BLaER1 treated with 17β-estradiol and CSF1 and Interleukin-3, amounts not matched to agents 10 nM and 100 nM (cell line): ENCODE results near the gene DOCK10.

Experiments
- H3K27ac ChIP-seq, 11 experiments: shearing (Covaris generic); formaldehyde crosslinking; 2 replicates each; pipeline ENCODE4 v1.8.1; 2022
- H3K27me3 ChIP-seq, 11 experiments: shearing (Covaris generic); formaldehyde crosslinking; 2 replicates each; pipeline ENCODE4 v1.8.1; 2022
- H3K36me3 ChIP-seq, 11 experiments: shearing (Covaris generic); formaldehyde crosslinking; 2 replicates each; pipeline ENCODE4 v1.8.1; 2022
- H3K4me1 ChIP-seq, 10 experiments: shearing (Covaris generic); formaldehyde crosslinking; 2 replicates each; pipeline ENCODE4 v1.8.1; 2022
- H3K4me2 ChIP-seq, 11 experiments: shearing (Covaris generic); formaldehyde crosslinking; 2 replicates each; pipeline ENCODE4 v1.8.1; 2022
- H3K4me3 ChIP-seq, 10 experiments: shearing (Covaris generic); formaldehyde crosslinking; 2 replicates each; pipeline ENCODE4 v1.8.1; 2022
- H3K9ac ChIP-seq, 11 experiments: shearing (Covaris generic); formaldehyde crosslinking; 2 replicates each; pipeline ENCODE4 v1.8.1; 2022
- H3K9me3 ChIP-seq, 11 experiments: shearing (Covaris generic); formaldehyde crosslinking; replicated peaks in 1 of 11; 2 replicates each; pipeline ENCODE4 v1.8.1; 2022
- H4K20me1 ChIP-seq, 11 experiments: shearing (Covaris generic); formaldehyde crosslinking; 2 replicates each; pipeline ENCODE4 v1.8.1; 2022
- Cebpa-rat ChIP-seq, 11 experiments: shearing (Covaris generic); IDR thresholded peaks; 2 replicates each; pipeline ENCODE4 v1.8.1; 2022

Gene DOCK10

DNA sequence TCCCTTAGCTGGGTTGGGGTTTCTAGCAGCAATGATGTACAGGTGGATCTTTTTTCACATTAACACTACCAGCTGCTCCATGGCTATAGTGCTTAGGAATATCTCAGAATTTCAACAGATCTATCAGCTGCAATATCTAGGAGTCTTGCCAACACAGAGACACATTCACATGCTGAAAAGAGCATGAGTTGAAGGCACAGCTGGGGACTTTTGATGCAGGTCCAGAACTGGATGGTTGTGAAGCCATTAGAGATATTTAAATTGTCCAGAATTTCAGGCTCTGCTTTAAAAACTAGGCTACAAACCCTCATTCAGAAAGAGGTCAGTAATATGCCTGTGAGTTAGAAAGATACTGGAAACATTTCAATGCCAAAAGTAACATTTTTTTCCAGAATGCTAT, 203.9 kb downstream of the DOCK10 start:
- H3K4me3 ChIP-seq, result no peak overlapping the region

DNA sequence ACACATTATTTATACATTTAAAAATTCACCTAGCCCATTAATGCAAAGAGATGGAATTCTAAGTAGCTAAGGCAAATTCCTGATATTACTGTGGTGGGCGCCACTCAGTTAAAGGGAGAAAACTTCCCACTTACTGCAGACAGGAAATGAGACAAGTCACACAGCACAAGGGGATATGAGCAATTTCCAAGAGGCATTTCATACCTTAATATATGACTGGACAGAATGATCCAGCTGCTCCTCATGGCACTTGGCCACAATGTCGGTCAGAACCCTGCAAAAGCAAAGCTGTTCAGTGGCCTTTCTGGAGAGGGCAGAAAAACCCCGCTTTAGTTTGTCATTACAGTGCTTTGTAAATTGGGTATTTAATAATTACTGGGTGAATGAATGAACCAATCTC, 204.7 kb downstream of the DOCK10 start:
- H3K9ac ChIP-seq, result no peak overlapping the region
- no peak overlapping the region for H3K4me3 ChIP-seq
- TF ChIP-seq Cebpa-rat (IDR thresholded peaks at IDR 0.05), result no peak
- no peak overlapping the region for H3K4me2 ChIP-seq
- no peaks in the 10 kb centered on the region for H3K27me3 ChIP-seq
- no peak overlapping the region for H3K27ac ChIP-seq
- H3K4me1 ChIP-seq, result no peaks in the 10 kb centered on the region
- peaks cover 0 to 9% (median 0%) of the 10 kb centered on the region in 11 experiments; a peak in 2 of 22 replicates for H3K9me3 ChIP-seq
- H4K20me1 ChIP-seq, result peaks cover 0 to 2% (median 0%) of the 10 kb centered on the region in 11 experiments; a peak in 1 of 22 replicates
- peaks cover 97 to 100% (median 100%) of the 10 kb centered on the region in 11 experiments for H3K36me3 ChIP-seq

More for the DNA sequence above, 203.9 kb downstream of the DOCK10 start:
- Histone ChIP-seq H3K27ac (no peak overlapping the region), H3K27me3 (no peaks in the 10 kb centered on the region), H3K9ac (no peak overlapping the region), H3K4me2 (no peak overlapping the region), H3K4me1 (no peaks in the 10 kb centered on the region), H3K9me3 (peaks cover 0 to 9% (median 0%) of the 10 kb centered on the region in 11 experiments; a peak in 2 of 22 replicates), H4K20me1 (no peaks in the 10 kb centered on the region; a peak in 1 of 22 replicates), H3K36me3 (peaks cover 97 to 100% (median 100%) of the 10 kb centered on the region in 11 experiments)
- TF ChIP-seq Cebpa-rat (IDR thresholded peaks at IDR 0.05), result no peak

DNA sequence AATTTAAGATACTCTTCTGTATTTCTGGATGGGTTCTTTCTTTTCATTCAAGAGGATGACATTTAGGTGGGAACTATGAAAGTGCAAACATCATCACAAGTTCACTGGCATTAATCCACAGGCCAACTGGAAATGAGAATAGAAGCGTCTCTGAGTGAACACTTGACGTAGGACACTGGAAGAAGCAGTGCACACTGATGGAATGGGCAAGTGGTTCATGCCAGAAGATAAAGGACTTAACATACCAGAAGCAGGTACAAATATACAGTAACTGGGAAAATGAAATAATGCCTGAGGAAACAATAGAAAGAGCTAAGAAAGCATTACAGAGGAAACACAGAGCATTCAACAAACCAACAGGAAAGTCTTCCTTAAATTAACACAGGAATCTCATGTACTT, 205.2 kb downstream of the DOCK10 start:
- H3K36me3 ChIP-seq, result peaks cover 97 to 100% (median 100%) of the 10 kb centered on the region in 11 experiments
- no peak overlapping the region for H3K9ac ChIP-seq
- no peak overlapping the region for H3K4me3 ChIP-seq
- H4K20me1 ChIP-seq, result peaks cover 0 to 3% (median 0%) of the 10 kb centered on the region in 11 experiments; a peak in 2 of 22 replicates
- H3K27ac ChIP-seq, result no peak overlapping the region
- H3K4me2 ChIP-seq, result no peak overlapping the region
- peaks cover 0 to 6% (median 0%) of the 10 kb centered on the region in 11 experiments; a peak in 2 of 22 replicates for H3K9me3 ChIP-seq
- H3K4me1 ChIP-seq, result no peaks in the 10 kb centered on the region
- TF ChIP-seq Cebpa-rat (IDR thresholded peaks at IDR 0.05), result no peak
- no peaks in the 10 kb centered on the region for H3K27me3 ChIP-seq

DNA sequence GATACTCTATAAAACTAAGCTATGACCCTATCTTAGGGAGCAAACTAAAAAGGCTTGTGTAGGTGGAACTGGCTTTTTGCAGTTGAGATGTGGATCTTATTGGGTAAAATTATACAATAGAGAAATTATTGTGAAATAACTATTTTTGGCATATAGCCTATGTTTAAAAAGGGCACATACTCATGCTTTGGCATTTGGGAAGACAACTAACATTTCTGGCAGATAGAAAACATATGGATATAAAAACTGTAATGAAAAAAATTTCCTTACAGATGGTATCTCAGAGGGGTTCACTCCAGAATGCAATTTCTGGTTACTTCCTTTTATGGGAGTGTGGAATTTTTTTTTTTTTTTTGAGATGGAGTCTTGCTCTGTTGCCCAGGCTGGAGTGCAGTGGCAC, 206.0 kb downstream of the DOCK10 start:
- Histone ChIP-seq H3K9ac (no peak overlapping the region), H3K4me1 (no peaks in the 10 kb centered on the region), H3K4me2 (no peak overlapping the region), H3K4me3 (no peak overlapping the region), H4K20me1 (peaks cover 0 to 9% (median 0%) of the 10 kb centered on the region in 11 experiments; a peak in 2 of 22 replicates), H3K9me3 (peaks cover 0 to 6% (median 0%) of the 10 kb centered on the region in 11 experiments; a peak in 2 of 22 replicates), H3K27ac (no peak overlapping the region), H3K36me3 (peaks cover 97 to 100% (median 100%) of the 10 kb centered on the region in 11 experiments), H3K27me3 (no peaks in the 10 kb centered on the region)
- TF ChIP-seq Cebpa-rat (IDR thresholded peaks at IDR 0.05), result no peak

DNA sequence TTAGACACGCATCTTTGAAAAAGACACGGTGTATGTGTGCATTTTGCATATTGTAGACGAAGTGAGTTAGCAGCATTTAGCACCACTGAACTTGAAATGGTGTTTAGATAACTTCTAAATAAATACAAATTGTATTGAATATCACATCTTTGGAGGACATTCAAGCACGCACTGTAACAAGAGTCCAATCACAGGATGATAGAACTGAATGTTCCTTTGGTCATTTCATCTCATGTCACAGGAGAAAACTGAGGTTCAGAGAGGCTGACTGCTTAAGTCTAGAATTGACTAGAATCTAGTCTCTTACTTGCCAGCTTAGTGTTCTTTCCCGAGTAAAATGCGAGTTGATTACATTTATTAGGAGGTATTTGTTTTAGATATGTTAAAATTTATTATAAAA, 206.9 kb downstream of the DOCK10 start:
- TF ChIP-seq Cebpa-rat (IDR thresholded peaks at IDR 0.05), result no peak
- H3K27ac ChIP-seq, result no peak overlapping the region
- H3K4me2 ChIP-seq, result no peak overlapping the region
- no peak overlapping the region for H3K9ac ChIP-seq
- no peak overlapping the region for H3K4me3 ChIP-seq
- no peaks in the 10 kb centered on the region for H3K9me3 ChIP-seq
- peaks cover 95 to 100% (median 99%) of the 10 kb centered on the region in 11 experiments for H3K36me3 ChIP-seq
- peaks cover 0 to 9% (median 0%) of the 10 kb centered on the region in 11 experiments; a peak in 2 of 22 replicates for H4K20me1 ChIP-seq
- H3K27me3 ChIP-seq, result no peaks in the 10 kb centered on the region
- no peaks in the 10 kb centered on the region for H3K4me1 ChIP-seq

DNA sequence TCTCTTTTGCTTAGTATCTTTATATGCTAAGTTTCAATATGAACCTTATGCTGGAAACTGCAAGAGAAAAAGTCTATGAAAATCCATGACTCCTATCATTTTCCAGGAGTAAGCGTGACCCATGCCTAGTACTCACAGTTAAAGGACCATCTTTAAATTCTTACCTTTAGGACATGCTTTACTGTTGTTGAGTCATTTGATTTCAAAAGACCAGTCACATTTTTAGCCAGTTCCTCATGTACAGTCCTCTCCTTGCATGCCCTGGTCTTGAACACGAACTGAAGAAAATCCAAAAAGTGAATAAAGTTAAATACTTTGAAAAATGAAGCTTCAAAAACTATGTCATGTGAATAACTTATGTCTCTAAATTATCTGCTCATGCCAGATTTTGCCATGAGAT, 208.3 kb downstream of the DOCK10 start:
- Histone ChIP-seq H3K36me3 (peaks cover 95 to 100% (median 99%) of the 10 kb centered on the region in 11 experiments), H3K27ac (no peak overlapping the region), H4K20me1 (peaks cover 0 to 9% (median 0%) of the 10 kb centered on the region in 11 experiments; a peak in 2 of 22 replicates), H3K9ac (no peak overlapping the region), H3K4me3 (no peak overlapping the region), H3K27me3 (no peaks in the 10 kb centered on the region), H3K4me1 (no peaks in the 10 kb centered on the region), H3K9me3 (no peaks in the 10 kb centered on the region), H3K4me2 (no peak overlapping the region)
- TF ChIP-seq Cebpa-rat (IDR thresholded peaks at IDR 0.05), result no peak

DNA sequence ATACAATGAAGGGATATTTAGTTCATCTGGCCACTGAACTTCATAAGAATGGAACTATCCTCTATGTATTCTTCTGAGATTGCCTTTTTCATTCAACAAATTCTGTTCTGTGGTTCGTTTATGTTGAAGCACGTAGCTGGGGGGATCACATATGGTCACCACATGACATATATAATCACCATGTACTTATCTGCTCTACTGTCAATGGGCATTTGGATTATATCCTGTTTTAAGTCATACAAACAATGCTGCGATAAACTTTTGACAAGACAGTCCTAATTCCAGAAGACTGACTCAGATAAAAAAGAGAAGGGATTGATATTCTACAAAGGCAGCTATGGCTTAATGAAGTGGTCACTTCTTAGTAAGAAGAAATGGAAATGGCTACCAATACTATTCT, 210.1 kb downstream of the DOCK10 start:
- H3K36me3 ChIP-seq, result peaks cover 95 to 100% (median 99%) of the 10 kb centered on the region in 11 experiments

DNA sequence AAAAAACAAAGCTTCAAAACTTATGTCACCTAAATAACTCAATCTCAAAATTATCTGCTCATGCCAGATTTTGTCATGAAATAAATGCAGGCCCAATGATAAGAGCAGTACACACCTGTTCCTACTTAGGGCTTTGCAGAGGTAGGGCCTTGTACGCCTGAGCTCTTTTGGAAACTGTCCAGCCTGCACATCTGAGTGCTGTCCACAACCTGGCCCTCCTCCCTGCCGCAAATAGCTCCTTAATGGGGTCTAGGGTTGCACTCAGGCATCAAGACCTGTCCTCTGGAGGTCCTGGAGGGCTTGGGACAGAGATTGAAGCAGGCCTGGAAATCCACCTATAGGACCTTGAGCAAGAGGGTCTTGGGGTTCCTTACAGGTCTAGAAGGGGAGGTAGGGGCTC, 210.7 kb downstream of the DOCK10 start:
- Histone ChIP-seq H3K27ac (no peak overlapping the region), H3K36me3 (peaks cover 98 to 100% (median 100%) of the 10 kb centered on the region in 11 experiments), H3K9me3 (no peaks in the 10 kb centered on the region), H3K4me3 (no peak overlapping the region), H3K27me3 (no peaks in the 10 kb centered on the region), H3K9ac (no peak overlapping the region), H3K4me2 (no peak overlapping the region), H3K4me1 (no peaks in the 10 kb centered on the region), H4K20me1 (peaks cover 0 to 9% (median 0%) of the 10 kb centered on the region in 11 experiments; a peak in 2 of 22 replicates)
- TF ChIP-seq Cebpa-rat (IDR thresholded peaks at IDR 0.05), result no peak

More for the DNA sequence above, 210.1 kb downstream of the DOCK10 start:
- H3K4me1 ChIP-seq, result no peaks in the 10 kb centered on the region
- no peak overlapping the region for H3K9ac ChIP-seq
- no peak overlapping the region for H3K4me3 ChIP-seq
- no peaks in the 10 kb centered on the region for H3K9me3 ChIP-seq
- no peak for TF ChIP-seq Cebpa-rat (IDR thresholded peaks at IDR 0.05)
- H3K27ac ChIP-seq, result no peak overlapping the region
- H4K20me1 ChIP-seq, result peaks cover 0 to 9% (median 0%) of the 10 kb centered on the region in 11 experiments; a peak in 2 of 22 replicates
- H3K27me3 ChIP-seq, result no peaks in the 10 kb centered on the region
- no peak overlapping the region for H3K4me2 ChIP-seq

DNA sequence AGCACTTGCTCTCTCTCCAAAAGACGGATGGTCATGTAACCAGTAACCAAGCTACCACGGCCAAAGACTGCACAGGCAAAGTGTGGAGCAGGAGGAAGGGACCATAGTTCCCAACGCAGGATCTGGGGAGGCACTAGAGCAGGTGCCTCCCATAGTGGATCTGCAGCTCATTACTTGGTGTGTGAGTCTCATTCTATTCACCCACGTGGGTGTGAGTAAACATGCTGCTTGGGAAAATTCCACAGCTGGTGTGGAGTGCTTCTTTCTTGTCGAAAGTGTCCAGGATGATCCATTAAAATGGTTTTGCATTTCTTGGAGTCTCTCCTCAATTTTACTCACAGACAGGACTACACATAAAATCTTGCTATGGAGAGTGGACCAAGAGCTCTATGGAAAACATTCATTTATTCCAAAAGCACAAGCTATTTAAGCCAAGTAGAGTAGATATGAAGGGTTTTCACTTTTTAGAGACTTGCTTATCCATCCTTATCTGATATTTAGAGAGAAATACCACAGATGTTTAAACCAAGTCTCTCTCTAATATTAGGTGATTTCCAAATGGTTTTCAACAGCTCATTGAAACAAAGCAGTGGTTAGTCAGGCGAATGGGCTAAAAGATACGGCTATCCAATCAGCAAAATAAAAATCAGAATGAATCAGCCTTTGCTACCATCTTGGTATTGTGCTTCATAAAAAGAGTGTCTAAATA, 221.8 kb downstream of the DOCK10 start:
- H3K36me3 ChIP-seq, result peaks cover 84 to 100% (median 97%) of the 10 kb centered on the region in 11 experiments
- no peaks in the 10 kb centered on the region for H3K4me1 ChIP-seq

More for the DNA sequence above, 221.8 kb downstream of the DOCK10 start:
- no peaks in the 10 kb centered on the region for H4K20me1 ChIP-seq
- H3K27me3 ChIP-seq, result no peaks in the 10 kb centered on the region
- no peak overlapping the region for H3K9ac ChIP-seq
- no peak overlapping the region for H3K4me2 ChIP-seq
- peaks cover 0 to 9% (median 5%) of the 10 kb centered on the region in 11 experiments; a peak in 12 of 22 replicates for H3K9me3 ChIP-seq
- H3K27ac ChIP-seq, result no peak overlapping the region
- TF ChIP-seq Cebpa-rat (IDR thresholded peaks at IDR 0.05), result no peak
- H3K4me3 ChIP-seq, result no peak overlapping the region
